Activated CD4-positive, CD25-positive, alpha-beta regulatory T cell treated with anti-CD3 and anti-CD28 coated beads, Interleukin-2, amount 50 U/mL, for 16 hours (primary cell): ENCODE results near the gene TP53I3.
"Not testable (repeated sequence)": the region's sequence is repeated elsewhere in the genome, so short reads cannot be mapped to it uniquely, and the experiment has no call there.

Experiments used
- DNase-seq: peaks from one replicate; pipeline ENCODE4 v3.0.0-alpha.2; 2020; ENCODE audit warnings: low read depth, low spot score

The TP53I3 gene

GRCh38 chr2:24100732-24101131 is 16.1 kb upstream of the TP53I3 start:
- DNase-seq, result not testable (repeated sequence)

DNA sequence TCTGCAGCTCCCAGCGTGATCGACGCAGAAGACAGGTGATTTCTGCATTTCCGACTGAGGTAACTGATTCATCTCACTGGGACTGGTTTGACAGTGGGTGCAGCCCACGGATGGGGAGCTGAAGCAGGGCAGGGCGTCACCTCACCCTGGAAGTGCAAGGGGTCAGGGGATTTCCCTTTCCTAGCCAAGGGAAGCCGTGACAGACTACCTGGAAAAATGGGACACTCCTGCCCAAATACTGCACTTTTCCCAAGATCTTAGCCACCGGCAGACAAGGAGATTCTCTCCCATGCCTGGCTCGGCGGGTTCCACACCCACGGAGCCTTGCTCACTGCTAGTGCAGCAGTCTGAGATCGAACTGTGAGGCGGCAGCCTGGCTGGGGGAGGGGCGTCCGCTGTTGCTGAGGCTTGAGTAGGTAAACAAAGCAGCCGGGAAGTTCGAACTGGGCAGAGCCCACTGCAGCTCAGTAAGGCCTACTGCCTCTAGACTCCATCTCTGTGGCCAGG is 10.6 kb upstream of the TP53I3 start:
- DNase-seq, result not testable (repeated sequence)

- DNase-seq, result not testable (repeated sequence)
These were observed 8.6 kb upstream of the TP53I3 start for GRCh38 chr2:24093270-24093669.

- DNase-seq, result no peak
These were observed 4.3 kb upstream of the TP53I3 start for GRCh38 chr2:24088821-24089359.

DNA sequence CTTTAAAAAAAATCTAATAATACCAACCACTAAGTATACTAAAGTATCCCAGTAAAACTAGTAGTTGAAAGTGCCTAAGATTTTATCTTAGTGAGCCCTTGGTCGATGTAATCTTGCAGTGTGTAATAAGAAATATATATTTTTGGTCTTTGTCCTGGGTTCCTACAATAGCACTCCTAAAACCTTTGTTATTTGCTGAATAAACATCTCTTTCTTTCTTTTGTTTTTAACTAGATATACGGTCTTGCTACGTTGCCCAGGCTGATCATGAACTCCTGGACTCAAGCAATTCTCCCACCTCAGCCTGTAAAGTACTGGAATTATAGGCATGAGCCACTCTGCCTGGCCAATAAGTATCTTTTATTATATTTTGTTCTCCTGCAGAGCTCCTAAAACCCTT is 2.4 kb upstream of the TP53I3 start:
- no peak for DNase-seq

- DNase-seq, result no peak
These were observed 1.6 kb upstream of the TP53I3 start for GRCh38 chr2:24086241-24086640.

DNA sequence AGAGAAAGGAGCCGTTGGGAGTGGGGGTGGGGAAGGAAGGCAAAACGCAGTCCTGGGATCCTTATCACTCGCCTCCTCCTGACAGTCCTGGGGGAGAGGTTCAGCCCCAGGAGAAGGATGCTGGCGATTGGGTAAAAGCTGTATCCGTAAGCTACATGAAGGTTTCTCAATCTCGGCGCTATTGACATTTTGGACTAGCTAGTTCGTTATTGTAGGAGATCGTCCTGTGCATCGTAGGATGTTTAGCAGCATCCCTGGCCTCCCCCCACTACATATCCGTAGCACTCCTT is 511 bp upstream of the TP53I3 start:
- DNase-seq, result no peak

GRCh38 chr2:24083567-24084385 is 858 bp downstream of the TP53I3 start:
- DNase-seq, result no peak

GRCh38 chr2:24082787-24083566 is 1.7 kb downstream of the TP53I3 start:
- no peak for DNase-seq

DNA sequence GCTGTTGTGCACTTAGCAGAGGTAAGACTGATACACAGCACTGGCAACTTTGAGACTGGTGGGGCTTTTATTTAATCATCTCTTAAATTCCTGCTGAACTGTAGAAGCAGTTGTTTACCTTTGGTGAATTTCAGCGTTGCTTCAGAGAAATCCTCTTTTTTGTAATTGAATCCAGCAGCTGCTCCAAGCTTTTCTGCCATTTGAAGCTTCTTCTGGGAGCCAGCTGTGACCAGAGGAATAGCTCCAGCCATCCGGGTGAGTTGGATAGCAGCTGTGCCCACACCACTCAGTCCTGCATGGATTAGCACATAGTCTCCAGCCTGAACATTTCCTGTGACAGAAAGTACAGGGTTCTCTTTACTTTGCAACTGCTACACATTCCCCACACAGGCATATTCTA is 3.9 kb downstream of the TP53I3 start:
- DNase-seq, result no peak

DNA sequence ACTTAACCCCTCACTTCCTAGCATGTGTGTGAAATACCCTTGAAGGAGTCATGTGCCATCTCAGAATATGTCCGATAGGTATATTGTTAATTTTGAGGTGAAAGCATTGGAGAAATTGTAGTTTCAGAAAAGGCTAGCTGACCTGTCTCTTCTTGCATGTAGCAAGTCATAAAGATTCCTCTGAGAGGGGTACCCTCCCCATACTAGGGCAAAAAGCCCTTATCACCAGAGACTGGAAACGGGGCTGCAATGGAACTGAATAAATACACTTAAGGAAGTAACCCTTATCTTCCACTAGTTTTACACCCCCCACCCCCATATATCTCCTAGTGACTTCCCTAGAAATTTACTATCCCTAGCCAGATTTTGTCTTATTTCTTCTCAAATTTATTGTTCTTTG is 6.8 kb downstream of the TP53I3 start:
- no peak for DNase-seq

GRCh38 chr2:24077535-24077877 is 7.1 kb downstream of the TP53I3 start:
- no peak for DNase-seq

GRCh38 chr2:24076849-24077534 is 7.6 kb downstream of the TP53I3 start:
- no peak for DNase-seq

DNA sequence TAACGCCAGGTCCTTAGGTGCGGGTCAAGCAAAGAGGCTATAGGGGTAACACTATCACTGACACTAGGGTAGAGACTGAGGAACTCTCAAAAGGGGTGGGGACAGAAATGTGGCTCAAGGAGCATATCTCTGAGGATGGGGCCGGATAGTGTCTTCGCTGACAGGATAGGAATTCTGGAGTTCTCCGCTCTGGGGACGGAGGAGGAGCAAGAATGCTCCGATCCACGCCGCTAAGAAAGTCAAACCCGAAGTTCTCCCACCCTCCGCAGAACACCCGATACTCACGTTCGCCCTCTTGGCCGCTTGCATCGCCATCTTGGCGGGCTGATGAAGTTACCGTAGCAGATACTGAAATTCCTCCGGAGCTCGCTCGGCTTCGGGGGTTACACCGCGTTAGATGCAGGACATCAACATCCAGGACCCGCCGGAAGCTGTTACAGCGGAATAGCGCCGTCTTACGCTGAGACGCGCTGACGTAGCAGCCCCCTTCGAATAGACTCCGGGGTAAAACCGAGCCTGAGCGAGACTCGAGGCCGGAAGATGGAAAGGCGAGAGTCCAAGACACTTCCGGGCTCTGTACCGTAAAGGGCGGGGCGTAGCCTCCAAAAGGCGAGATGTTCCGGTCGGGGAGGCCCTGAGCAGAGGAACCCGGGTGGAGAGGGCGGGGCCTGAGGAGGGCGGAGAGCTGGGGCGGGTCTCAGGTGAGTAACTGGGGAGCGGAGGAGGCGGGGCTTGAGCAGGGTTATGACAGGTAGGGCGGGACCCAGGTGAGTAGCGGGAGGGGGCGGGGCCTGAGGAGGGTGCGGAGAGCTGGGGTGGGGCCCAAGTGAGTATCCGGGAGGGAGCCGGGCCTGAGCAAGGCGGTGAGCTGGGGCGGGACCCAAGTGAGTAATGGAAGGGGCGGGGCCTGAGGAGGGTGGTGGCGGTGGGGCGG is 8.5 kb downstream of the TP53I3 start, which contains the start of gene SF3B6:
Gene SF3B6, minus strand, starts transcription at position 412 of the 934 bp plus-strand sequence. Its CDS starts 97 bp downstream, at position 315.
- peak; percentile 99 for DNase-seq

GRCh38 chr2:24075259-24075658 is 9.4 kb downstream of the TP53I3 start:
- no peak for DNase-seq

DNA sequence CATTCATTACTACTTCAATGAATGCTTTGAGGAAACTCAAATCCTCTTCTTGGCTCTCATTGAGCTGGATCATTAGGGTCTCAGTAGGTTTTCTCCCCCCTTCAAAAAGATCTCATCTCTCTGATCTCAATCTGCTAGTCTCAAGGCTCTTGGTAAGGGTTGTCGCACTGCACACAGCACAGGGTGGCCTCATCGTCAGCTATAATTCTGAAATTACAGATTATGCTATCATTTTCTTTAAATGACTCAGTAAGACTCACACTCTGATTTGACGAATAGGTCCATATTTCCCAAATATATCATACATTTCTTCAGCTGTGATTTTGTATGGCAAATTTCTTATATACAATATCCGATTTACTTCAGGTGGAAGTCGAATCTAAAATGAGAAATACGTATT is 10.8 kb downstream of the TP53I3 start:
- DNase-seq, result no peak

GRCh38 chr2:24072259-24072658 is 12.4 kb downstream of the TP53I3 start:
- no peak for DNase-seq

GRCh38 chr2:24065341-24065740 is 19.3 kb downstream of the TP53I3 start:
- no peak for DNase-seq

DNA sequence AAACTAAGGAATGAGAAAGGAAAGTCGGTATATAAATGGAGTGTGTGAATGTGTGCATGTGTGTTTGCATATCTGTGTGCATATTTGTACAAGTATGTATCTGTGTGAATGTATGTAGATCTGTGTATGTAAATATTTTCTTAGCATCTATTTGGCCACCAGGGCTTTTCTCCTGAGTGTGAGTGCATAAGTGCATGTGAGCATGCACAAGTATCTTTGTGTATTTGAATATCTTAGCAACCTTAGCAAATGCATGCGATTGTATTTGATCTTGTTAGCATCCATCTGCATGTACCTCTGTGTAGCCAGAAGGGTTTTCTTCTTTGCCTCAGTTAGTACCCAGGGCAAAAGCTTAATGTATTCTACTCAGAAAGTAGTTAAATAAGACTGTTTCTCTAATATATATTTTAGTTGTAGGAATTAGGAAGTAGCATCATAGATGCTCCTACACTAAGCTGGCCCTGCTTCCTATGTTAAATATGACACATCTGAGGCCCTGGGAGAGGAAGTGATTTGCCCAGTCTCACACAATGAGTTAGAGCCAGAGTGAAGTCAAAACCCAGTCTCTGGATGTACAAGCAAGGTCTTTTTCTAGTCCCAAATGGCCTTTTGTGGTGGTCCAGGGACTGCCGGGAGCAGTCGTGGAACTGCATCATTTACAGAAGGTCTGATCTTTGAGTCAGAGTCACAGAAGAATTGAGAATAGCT is 25.9 kb downstream of the TP53I3 start:
- no peak for DNase-seq

DNA sequence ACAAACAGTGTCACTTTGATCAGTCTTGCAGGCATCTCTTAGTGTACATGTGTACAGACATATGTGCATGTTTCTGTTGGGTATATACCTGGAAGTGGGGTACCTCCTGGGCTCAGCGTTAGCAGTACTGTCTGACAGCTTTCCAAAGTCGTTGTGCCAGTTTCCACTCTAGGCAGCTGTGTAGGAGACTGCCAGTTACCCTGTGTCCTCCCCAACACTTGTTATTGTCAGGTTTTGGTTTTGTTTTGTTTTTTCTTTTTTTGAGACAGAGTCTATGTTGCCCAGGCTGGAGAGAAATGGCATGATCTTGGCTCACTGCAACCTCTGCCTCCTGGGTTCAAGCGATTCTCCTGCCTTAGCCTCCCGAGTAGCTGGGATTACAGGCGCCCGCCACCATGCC is 28.9 kb downstream of the TP53I3 start:
- no peak for DNase-seq
